IPS-11a (cell line): ENCODE measurements around the gene LY9.

Source experiments
- H3K4me3 ChIP-seq: one replicate; pipeline ENCODE4 v1.5.1; 2013; ENCODE audit warnings: low read depth, low read length, control low read depth

The LY9 gene

DNA sequence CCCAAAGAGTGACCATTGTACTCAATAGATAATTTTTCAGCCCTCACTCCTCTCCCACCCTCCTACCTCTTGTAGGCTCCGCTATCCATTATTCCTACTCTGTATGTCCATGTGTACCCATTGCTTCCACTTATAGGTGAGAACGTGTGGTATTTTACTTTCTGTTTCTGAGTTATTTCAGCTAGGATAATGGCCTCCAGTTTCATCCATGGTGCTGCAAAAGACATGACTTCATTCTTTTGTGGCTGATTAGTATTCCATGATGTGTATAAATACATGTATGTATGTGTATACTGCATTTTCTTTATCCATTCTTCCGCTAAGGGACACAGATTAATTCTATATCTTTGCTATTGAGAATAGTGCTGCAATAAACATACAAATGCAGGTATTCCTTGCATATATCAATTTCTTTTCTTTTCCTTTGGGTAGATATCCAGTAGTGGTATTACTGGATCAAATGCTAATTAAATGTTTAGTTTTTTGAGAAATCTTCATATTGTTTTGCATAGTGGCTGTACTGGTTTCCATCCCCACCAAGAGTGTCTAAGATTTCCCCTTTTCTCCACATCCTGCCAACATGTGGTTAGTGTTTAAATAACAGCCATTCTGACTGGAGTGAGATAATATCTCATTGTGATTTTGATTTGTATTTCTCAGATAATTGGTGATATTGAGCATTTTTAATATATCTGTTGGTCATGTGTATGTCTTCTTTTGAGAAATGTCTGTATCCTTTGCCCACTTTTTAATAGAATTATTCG is 4.9 kb downstream of the LY9 start:
- H3K4me3 ChIP-seq: no peak overlapping the region

GRCh38 chr1:160801836-160802580 is 6.0 kb downstream of the LY9 start:
- no peak overlapping the region for H3K4me3 ChIP-seq

GRCh38 chr1:160806109-160806665 is 10.2 kb downstream of the LY9 start:
- H3K4me3 ChIP-seq: no peak overlapping the region

DNA sequence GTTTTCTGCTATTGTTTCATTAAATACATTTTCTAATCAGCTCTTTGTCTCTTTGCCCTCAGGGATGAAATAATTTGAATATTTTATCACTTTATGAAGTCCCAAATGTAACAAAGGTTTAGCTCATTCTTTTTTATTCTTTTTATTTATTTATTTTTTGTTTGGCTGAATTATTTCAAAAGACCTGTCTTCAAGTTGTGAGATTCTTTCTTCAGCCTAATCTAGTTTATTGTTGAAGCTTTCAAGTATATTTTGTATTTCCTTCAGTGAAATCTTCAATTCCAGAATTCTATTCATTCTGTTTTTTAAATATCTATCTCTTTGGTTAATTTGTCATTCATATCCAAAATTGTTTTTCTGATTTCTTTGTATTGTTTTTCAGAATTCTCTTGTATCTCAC is 10.8 kb downstream of the LY9 start:
- no peak overlapping the region for H3K4me3 ChIP-seq

- H3K4me3 ChIP-seq: no peak overlapping the region
These were observed 11.3 kb downstream of the LY9 start for GRCh38 chr1:160807247-160807646.

DNA sequence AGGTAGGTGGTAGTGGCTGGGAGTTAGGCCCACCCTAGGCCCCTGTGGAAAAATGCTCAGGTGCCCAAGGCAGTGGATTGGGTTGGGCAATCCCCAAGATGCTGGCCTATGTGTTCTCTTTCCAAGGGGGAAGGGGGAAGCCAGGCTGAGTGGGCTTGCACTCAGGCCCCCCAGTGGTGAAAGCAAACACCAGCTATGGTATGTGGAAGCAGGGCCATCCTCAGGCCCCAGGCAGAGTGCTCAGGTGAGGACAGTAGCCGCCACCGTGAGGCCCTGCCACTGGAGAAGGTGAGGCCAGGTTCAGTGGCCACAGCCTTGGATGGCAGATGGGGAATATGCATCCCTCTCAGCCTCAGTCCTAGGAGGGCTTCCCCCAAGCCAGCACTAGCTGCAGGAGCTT is 11.8 kb downstream of the LY9 start:
- H3K4me3 ChIP-seq: no peak overlapping the region

DNA sequence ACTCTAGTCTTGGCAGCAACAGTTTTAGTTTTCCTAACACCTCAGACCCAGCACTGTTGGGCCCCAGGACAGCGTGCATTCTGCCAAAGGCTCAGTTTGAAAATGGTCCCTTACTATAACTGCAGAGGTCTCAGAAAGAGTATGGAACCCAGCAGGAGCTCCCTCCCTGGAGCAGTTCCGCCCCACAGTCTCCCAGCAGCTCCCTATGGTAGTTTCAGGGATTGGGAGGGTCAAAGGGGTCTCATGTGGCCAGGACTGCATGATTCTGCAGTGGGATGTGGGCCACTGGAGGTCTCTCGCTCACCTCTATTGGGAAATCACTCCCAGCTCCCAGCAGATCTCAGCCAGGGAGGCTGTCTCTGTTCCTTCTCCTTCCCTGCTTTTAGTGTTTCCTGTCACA is 12.3 kb downstream of the LY9 start:
- no peak overlapping the region for H3K4me3 ChIP-seq

GRCh38 chr1:160810486-160810885 is 14.5 kb downstream of the LY9 start:
- no peak overlapping the region for H3K4me3 ChIP-seq

DNA sequence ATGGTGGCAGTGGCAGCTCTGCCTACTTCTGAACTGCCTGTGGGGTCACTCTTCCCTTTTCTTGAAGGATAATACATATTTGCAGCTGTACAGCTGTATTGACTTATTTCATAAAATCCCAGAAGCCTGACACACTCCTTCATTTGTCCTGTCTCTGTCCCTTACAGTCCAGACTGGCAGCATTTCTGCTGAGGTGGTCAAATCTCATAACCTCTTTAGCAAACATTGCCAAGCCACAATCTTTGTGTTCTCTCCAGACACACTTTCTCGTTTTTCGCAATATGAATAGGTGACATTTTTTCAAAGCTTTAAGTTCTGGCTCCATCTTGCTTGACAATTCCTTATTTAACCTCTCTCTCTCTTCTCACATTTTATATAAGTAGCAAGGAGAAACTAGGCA is 15.2 kb downstream of the LY9 start:
- H3K4me3 ChIP-seq: no peak overlapping the region

DNA sequence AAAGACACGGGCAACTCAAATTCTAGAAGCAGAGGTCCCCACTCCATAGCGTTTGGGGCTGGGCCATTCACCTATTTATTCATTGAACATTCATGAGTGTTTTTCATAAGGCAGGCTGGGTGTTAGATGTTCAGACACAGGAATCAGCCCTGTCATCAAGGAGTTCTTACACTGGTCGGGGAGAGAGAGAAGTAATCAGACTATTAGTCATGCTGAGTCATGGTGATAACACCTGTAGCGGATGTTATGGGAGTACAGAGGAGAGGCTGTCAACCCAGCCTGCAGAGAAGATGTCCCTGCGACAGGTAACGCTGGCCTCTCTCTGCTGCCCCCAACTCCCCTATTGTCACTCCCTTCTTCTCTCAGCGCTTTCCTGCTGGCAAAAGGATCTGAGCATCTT is 17.2 kb downstream of the LY9 start:
- H3K4me3 ChIP-seq: no peak overlapping the region

DNA sequence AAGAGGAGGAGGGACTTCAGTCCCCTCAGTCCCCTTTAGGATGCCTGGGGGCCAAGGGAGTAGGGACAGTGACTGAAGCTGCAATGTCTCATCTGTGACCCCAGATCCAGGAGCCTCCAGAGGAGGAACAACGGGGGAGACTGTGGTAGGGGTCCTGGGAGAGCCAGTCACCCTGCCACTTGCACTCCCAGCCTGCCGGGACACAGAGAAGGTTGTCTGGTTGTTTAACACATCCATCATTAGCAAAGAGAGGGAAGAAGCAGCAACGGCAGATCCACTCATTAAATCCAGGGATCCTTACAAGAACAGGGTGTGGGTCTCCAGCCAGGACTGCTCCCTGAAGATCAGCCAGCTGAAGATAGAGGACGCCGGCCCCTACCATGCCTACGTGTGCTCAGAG is 18.3 kb downstream of the LY9 start:
- no peak overlapping the region for H3K4me3 ChIP-seq

- no peak overlapping the region for H3K4me3 ChIP-seq
These were observed 18.9 kb downstream of the LY9 start for GRCh38 chr1:160814856-160815255.

GRCh38 chr1:160818207-160818937 is 22.4 kb downstream of the LY9 start:
- H3K4me3 ChIP-seq: no peak overlapping the region

DNA sequence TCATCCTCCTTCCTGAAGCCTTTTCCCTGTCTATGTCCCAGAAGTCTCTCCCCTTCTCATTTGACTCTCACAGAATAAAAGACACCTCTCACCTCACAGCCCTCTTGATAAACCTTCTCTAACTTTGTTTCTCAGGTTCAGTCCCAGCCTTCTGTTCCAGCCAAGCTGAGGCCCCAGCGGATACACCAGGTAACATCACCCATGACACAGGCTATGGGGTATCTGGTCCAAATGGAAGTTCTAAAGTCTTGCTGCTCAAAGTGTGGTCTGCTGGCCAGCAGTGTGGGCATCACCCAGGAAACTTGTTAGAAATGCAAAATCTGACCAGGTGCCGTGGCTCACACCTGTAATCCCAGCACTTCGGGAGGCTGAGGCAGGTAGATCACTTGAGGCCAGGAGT is 23.2 kb downstream of the LY9 start:
- H3K4me3 ChIP-seq: no peak overlapping the region

- no peak overlapping the region for H3K4me3 ChIP-seq
These were observed 25.7 kb downstream of the LY9 start for GRCh38 chr1:160821627-160822026.

- no peak overlapping the region for H3K4me3 ChIP-seq
These were observed 27.3 kb downstream of the LY9 start for GRCh38 chr1:160823296-160823695.

DNA sequence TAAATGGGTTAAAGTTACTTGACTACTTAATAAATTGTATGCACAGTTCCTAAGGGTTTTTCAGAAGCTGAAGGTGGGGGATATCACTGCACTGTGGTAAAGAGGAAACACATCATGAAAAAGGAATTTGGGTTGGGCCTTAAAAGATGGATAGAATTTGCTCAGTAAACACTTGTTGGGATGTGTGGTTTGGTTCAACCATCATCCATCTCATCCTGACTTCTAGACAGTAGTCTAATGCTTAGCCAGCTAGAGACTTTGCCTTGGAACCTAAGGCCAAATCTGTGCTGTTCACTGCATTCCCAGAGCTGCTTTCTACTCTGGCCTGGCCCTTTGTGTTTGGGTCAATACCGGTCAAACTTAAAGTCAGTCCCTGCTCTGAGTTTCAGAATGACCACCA is 30.6 kb downstream of the LY9 start:
- H3K4me3 ChIP-seq: no peak overlapping the region

GRCh38 chr1:160827418-160827817 is 31.4 kb downstream of the LY9 start:
- H3K4me3 ChIP-seq: no peak overlapping the region

GRCh38 chr1:160829766-160830165 is 33.8 kb downstream of the LY9 start:
- no peak overlapping the region for H3K4me3 ChIP-seq

- H3K4me3 ChIP-seq: no peak overlapping the region
These were observed 34.6 kb downstream of the LY9 start for GRCh38 chr1:160830321-160831153.
